HG03159 (cell line): ENCODE data around the gene COG7.
"Not testable (repeated sequence)": the region's sequence is repeated elsewhere in the genome, so short reads cannot be mapped to it uniquely, and the experiment has no call there.

Experiments used
- ATAC-seq: cut with Tn5 transposase; IDR thresholded peaks from one replicate; pipeline ENCODE4 v1.9.1; 2021; ENCODE audit warnings: mild to moderate bottlenecking, moderate library complexity; ENCODE audit not compliant: unreplicated experiment

Gene COG7

DNA sequence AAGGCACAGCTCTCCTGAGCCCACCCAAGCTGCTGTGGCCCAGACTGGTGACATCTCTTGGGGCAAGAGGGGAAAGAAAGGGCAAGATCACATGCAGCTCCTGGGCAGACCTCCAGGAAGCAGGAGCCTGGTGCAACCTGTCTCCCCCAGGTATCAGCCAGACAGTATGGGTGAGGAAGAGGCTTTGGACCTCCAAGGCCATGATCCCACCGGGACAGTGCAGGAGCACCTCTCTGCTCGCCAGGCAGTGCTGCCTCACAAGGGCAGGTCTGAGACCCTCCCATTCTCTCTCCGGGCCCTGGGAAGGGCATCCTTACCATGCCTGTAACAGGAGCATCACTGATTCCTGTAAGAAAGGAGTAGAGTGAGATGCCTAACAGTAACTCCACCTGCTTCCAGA, 25.6 kb upstream of the COG7 start:
- no peak for ATAC-seq

DNA sequence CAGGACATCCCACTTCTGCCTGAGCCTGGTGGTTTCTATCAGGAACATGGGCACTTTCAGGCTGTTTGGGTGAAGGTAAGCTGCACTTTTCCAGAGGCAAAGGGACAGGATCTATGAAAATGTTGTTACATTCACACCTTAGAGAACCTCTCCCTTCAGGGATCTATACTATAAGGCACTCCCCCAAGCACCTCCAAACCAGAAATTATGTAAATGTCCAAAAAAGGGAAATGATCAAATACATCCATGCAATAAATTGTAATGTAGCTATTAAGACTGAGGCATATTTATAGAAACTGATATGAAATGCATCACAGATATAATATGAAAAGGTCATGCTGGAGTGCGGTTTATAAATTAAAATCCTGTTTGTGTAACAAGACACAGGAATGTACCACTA, 23.3 kb upstream of the COG7 start:
- ATAC-seq: no peak

DNA sequence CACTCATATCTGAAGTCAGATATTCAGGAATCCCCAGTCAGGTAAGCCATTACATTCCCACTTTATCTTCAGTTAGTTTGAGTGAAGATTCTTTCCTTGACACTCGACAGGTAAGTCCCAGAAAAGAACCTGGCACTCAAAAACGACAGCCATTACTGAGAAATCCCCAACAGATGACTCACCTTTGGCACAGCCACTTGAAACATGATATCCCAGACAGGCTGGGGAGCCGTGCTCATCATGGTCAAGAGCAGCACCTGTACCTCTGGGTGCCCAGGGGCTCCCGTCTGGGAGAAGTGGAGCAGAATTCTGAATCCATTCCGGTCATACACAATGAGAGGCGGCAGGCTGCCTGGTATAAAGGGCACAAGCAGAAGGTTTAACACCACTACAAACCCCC, 16.8 kb upstream of the COG7 start:
- no peak for ATAC-seq

DNA sequence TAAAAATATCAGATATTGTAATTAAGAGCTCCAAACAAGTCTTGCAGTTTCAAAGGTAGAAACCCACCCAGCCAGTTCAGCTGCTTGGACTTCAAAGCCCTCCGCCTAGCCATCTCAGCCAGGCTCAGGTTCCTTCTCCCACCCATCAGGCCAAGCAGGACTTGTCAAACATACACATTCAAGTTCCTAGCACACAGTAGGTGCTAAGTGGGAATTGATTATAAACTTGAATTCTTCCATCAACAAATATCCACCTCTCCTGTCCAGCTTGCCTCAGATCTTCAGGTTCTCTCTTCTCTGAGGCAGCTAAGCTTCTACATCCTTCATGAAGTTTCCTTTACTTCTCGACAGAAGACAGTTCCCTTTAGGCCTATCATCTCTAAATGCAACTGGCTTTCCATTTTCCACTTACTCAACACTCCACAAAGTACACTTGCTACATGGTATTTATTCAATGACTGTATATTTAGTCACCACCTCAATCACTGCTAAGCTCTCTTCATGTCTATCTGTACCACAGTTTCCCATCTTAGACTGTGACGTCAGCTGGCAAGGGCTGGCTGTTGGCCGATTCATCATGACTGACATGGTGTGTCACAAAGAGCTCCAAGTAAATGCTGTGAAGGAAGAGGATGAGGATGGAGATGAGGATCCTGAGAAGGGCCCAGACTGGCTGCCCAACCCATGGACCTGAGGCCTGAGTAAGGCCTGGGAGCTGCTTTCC, 13.3 kb upstream of the COG7 start:
- no peak for ATAC-seq

DNA sequence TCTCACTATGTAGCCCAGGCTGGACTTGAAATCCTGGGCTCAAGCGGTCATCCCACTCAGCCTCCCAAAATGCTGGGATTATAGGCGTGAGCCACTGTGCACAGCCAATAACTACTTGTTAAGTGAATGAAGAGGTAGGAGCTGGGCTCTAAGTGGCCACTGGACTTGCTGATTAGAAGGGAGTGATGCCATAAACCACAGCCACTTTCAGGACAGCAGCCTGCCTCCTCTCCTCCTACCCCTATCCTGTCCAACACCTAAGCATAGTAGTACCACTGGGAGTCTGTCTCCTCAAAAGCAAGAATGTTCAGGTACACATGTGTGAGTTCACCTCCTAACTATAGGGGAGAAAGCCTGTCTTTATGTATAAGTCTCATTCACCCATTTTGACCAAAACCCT, 12.2 kb upstream of the COG7 start:
- no peak for ATAC-seq

DNA sequence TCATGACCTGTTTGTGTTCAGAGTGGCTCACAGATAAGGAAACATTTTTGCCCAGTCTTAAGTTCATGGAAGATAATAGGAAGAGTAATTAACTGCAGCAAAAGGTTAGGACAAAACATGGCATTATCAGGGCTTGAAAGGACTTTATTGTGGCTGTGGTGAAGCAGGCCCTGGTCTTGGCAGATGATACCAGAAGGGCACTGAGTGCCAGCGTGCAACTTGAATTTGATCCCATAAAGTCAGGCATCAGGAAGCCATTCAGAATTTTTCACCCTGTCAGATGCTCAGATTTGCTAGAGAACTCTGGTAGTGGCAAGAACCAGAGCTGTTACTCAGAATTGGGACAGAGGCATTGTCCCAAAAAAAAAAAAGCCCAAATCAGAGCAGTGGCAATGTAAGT, 11.2 kb upstream of the COG7 start:
- no peak for ATAC-seq

DNA sequence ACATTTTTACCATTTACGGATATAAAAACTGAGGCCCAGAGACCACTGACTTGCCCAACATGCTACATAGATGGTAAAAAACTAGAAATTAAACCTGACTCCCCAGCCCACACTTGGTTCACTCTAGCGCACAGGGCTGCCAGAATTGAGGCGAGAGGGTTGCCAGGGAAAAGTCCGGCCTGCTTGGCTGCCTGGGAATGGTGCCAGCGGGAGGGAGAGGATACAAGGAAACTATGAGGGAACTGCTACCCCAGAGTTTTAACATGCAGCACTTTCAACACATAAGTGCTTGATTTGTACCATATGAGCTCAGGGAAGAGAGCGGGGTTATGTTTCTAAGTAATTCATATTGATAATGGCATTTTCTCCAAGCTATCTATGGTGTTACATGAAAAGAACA, 10.0 kb upstream of the COG7 start:
- ATAC-seq: not testable (repeated sequence)

DNA sequence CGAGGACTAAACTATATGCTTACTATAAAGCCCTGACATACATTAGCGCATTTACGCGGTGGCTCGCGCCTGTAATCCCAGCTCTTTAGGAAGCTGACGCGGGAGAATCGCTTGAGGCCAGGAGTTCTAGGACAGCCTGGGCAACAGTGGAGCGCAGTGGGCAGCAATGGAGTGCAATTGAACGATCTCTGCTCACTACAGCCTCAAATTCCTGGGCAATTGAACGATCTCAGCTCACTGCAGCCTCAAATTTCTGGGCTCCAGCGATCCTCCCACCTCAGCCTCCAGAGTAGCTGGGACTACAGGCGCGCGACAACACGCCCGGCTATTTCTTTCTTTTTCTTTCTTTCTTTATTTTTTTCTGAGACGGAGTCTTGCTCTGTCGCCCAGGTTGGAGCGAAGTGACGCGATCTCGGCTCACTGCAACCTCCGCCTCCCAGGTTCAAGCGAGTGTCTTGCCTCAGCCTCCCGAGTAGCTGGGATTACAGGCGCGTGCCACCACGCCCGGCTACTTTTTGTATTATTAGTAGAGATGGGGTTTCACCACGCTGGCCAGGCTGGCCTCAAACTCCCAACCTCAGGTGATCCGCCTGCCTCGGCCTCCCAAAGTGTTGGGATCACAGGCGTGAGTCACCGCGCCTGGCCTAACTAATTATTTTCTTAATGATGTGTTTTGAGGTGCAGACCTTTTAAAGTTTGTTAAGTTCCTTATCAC, 506 bp upstream of the COG7 start:
- ATAC-seq: no peak

DNA sequence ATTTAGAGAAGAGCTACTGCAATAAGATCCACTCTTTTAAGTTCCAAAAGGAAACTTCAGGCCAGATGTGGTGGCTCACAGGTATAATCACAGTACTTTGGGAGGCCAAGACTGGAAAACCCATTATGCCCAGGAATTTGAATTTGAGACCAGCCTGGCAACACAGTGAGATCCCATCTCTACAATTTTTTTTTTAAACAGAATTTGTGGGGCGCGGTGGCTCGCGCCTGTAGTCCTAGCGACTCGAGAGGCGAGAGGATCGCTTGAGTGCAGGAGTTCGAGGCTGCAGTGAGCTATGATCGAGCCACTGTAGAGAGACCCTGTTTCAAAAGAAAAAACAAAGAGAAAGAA, 793 bp downstream of the COG7 start:
- no peak for ATAC-seq

DNA sequence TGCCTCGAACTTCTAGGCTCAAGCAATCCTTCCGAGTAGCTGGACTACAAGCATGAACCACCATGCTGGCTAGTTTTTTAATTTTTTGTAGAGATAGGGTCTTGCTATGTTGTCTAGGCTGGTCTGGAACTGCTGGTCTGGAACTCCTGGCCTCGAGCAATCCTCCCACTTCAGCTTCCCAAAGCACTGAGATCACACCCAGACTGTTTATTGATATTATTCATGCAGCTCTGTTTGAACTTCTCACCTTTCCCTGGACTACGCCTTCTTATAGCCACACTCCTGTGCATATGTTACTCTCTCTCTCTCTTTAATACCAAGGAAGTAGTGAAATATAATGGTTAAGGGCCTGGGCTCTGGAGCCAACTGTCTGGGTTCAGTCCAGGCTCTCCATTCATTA, 4.6 kb downstream of the COG7 start:
- no peak for ATAC-seq

DNA sequence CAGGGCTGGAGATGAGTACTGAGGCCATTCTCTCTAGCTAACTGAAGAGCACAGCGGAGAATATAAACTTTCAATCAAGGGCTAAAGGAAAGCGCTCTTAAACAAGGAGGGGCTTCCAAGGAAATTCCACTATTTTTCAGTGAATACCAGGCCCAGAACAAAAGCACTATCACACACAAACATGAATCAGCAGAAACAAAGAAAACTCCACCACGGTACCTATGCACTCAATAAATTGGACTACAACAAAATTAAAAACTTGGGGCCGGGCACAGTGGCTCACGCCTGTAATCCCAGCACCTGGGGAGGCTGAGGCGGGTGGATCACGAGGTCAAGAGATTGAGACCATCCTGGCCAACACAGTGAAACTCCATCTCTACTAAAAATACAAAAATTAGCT, 15.4 kb downstream of the COG7 start:
- ATAC-seq: not testable (repeated sequence)

DNA sequence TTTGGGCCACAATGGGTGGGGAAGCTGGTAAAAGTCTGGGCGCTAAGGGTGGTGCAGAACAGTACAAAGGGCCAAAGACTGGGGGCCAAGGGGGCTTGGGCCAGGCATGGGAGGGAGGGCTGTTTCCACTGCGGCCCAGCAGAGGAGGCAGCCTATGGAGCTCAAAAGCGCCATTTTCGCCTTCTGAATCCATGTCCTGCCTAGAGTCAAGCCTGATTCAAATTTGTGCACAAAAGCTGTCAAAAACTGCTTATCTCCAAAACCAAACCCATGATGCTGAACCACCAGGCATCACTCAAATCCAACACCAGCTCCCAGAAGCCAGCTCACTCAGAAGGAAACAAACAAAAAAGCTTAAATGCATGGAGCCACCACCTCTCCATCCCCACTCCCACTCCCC, 16.0 kb downstream of the COG7 start:
- no peak for ATAC-seq

DNA sequence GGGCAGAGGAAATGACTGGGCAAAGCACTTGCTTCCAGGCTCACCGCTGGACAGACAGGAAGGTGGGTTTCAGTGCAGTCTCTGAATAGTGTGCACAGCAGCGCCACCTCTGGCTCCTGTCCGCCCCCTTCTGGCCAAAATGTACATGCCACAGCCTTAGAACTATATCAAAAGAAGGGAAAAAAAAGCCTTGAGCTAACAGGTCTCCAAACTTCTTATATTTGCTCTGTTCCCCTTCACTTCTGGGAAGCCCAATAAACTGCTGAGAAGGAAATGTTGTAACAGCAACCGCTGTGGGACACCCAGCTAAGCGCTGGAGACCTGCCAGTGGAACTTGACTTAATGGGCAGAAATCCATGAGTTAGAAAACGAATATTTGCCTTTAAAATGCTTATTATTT, 17.5 kb downstream of the COG7 start:
- no peak for ATAC-seq

DNA sequence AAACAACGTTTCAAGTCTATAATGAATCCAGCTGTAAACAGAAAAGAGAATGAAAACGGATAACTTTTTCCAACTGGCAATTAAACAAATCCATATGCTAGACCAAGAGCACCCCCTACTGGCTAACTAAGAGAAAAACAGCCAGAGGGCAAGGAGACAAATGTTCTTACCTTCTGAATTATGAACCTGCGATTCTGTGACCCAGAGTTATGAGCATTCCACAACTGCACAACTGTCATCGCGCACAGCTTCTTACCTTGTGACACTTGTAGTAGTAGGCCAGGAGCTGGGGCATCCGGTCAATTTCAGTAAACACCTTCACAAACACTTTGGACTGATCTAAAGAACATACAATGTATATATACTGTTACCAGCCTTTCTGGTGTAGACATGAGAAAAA, 18.6 kb downstream of the COG7 start:
- ATAC-seq: no peak

DNA sequence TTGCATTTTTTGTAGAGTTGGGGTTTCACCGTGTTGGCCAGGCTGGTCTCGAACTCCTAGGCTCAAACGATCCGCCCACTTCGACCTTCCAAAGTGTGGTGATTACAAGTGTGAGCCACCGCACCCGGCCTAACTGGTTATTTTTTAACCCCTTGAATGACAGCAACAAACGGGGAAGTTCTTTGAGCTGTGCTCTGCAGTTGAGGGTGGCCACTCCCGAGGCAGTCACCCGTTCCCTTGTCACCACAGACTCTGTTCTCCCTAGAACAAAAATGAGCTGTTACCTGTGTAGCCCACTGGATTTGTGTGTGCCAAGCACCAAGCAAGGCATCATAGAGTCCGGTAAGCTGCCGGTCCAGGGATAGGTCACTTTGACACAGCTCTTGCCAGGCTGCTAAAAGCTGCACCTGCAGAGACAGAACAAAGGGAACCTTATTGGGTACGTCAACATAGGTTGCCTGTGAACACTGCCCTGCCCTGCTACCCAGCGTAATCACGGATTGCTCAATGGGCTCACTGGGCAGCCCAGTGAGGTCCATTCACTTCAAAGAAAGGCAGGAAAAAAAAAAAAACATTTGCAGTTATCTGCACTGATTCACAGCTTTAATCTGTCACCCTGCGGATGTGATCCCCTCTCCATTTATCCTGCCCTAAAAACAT, 19.6 kb downstream of the COG7 start:
- no peak for ATAC-seq

DNA sequence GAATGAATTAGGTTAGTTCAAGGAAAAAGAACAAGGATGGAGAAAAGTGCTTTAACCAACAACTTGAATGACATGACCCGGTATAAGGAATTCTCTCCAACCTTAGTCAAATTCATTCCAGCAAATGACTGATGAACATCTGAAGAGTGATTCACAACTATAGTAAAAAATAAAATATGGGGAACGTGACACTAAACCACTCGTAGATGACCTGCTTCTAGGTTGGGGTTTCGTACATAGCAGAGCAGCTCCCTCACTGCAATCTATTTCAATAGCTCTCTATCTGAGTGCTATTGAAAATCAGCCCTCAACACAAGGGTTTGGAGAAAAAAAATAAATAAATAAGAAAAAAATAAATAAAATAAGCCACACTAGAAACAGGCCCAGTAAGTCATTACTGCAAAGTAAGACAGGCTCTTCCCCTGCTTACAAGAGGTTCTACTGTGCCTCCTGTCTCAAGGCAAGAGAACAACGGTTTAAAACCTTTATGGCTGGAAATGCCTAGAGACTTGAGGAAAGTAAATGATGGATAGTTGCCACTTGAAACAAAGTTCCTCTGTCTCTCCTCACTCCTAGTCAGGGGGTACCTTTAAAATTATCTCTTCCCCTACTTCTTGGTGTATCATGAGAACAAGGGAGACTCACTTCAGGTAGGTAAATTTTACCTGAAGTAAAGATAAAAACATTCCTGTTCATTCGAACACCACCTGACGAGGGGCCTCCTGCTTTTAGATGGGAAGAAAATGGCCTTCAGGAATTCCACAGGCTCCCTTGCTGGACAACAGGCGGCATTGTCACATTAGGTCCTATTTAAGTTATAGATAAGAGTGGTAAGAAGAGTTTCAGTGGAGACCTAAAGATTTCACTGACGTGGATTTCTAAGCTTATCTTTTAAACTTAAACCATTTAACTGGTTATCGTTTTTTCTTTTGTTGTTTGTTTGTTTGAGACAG, 20.5 kb downstream of the COG7 start:
- no peak for ATAC-seq

DNA sequence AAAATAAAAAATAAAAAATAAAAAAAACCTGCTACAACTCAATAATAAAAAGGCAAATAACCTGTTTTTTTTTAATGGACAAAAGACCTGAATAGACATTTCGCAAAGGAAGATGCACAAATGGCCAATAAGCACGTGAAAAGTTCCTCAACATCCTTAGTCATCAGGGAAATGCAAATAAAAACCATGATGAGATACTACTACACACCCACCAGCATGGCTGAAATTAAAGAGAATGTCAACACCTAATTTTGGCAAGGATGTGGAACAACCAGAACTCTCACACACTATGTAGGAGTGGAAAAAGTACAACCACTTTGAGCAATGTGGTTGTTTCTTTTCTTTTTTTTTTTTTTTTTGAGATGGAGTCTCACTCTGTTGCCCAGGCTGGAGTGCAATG, 24.6 kb downstream of the COG7 start:
- ATAC-seq: no peak

DNA sequence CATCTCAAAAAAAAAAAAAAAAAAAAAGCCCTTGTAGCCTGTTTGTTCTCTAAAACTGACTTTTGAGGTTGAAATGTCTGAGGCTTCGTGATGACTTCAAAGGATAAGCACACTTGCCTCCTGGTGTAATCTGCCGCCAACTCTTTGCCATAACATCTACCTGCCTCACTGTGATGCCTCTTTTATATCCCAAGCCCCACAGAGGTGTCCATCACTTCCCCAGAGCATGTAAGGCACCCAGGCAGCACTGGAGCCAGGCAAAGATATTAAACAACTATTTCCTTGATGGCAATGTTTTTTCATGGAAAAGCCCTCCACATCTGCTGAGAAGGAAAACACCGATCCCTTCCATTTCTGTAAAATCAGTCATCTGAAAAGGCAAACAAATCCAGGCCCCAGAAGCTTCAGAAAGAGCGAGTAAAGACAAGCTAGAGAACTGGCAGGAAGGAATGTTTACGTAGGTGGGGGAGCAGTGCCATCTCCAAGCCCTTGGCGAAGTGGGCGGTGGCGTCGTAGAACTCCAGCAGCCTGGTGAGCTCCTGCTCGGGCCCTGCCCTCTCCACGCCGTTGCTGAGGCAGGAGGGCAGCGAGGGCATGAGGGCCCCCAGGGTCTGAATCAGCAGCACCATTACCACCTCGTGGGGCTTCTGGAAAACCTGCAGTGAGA, 28.6 kb downstream of the COG7 start:
- no peak for ATAC-seq

DNA sequence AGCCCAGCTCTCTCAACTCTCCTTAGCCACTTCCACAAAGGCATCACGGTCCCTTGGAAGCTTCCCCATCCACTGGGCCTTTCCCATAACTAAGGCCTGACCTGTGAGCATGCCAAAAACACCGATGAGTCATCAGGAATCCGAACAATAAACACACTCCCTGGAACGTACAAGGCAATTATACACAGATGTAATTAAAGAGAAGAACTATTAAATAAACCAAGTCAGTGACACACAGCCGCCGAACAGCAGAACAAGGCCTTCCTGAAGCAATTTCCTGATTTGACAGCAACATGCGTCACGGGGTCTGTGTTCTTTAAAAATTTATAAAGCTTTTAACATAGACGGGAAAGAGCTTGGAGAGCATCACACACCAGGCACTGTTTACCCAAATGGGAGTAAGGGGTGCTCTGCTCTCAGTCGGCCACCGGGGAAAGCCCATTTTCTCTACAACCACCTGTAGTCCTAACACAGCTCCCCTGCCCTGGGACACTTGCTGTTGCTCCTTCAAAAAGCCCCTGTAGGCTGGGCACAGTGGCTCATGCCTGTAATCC, 29.4 kb downstream of the COG7 start:
- ATAC-seq: no peak

DNA sequence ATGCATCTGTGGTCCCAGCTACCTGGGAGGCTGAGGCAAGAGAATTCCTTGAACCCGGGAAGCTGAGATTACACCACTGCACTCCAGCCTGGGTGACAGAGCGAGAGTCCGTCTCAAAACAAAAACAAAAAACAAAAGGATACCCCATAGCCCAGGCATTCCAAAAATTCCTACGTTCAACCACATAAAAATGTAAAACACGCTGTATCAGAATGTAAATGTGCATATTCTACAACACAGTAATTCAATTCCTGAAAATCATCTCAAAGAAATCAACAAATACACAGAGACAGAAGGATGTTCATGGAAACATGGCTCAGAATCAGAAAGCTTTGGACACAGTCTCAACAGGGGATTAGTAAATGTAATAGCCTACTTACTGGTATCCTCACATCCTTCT, 33.0 kb downstream of the COG7 start:
- no peak for ATAC-seq
